B cell (primary cell): ENCODE data around the gene ACOX3. TPM values are rescaled to one million over a fixed set of nuclear protein-coding genes. Genes with fewer than 3 reads are reported as not detected.

Experiments used
- ATAC-seq: fragments of 200-7000 bp; cut with Tn5 transposase; one replicate; pipeline ENCODE4 v1.10.0; 2021; ENCODE audit warnings: low read depth, mild to moderate bottlenecking, moderate number of reproducible peaks, moderate library complexity
- CTCF ChIA-PET: fragments of 350-600 bp; sonication (Branson Sonifier 250); formaldehyde crosslinking; loops from one replicate; lab custom pipeline; 2021; ENCODE audit warnings: antibody characterized with exemption, inconsistent platforms; lab: Charles Lee
- POLR2A ChIA-PET: fragments of 350-600 bp; sonication (Branson Sonifier 250); formaldehyde crosslinking; loops from one replicate; lab custom pipeline; 2021; ENCODE audit warnings: antibody characterized with exemption; lab: Charles Lee
- DNase-seq: peaks from one replicate; pipeline ENCODE4 v3.0.0; 2013
- H2AFZ ChIP-seq: 2 replicates; pipeline ENCODE4 v1.6.1; 2012; ENCODE audit warnings: mild to moderate bottlenecking, low read depth, low read length; ENCODE audit not compliant: insufficient read depth, poor library complexity, severe bottlenecking
- H3K27ac ChIP-seq, 2 donors: 1 replicate in 1 of 2; 2 replicates in 1 of 2; pipeline ENCODE4 v1.5.1; 2012 to 2013; ENCODE audit warnings: low read length in 2 of 2, mild to moderate bottlenecking in 2 of 2, moderate library complexity in 1 of 2
- H3K27me3 ChIP-seq, 4 experiments: fragments of 200-600 bp in 1 of 4; sonication (generic) in 1 of 4; replicated peaks in 1 of 4; 1 replicate in 2 of 4; 2 replicates in 2 of 4; pipeline versions ENCODE4 v1.6.1 to v1.7.0; 2013 to 2016; ENCODE audit warnings: low read length in 3 of 4, mild to moderate bottlenecking in 2 of 4, mixed read lengths in 1 of 4, moderate library complexity in 1 of 4; ENCODE audit not compliant: insufficient read depth in 4 of 4, control insufficient read depth in 3 of 4; ENCODE audit errors: control extremely low read depth in 1 of 4
- H3K36me3 ChIP-seq, 2 experiments: replicated peaks in 1 of 2; 1 replicate in 1 of 2; 2 replicates in 1 of 2; pipeline versions ENCODE4 v1.6.1 to v1.7.1; 2013; ENCODE audit warnings: low read length in 1 of 2; ENCODE audit not compliant: insufficient read depth in 2 of 2, control insufficient read depth in 1 of 2; ENCODE audit errors: control extremely low read depth in 1 of 2, extremely low read depth in 1 of 2
- H3K4me1 ChIP-seq, 2 donors: fragments of 200-600 bp in 1 of 2; sonication (generic) in 1 of 2; 1 replicate in 1 of 2; 2 replicates in 1 of 2; pipeline versions ENCODE4 v1.5.1 to v1.6.1; 2013 to 2017; ENCODE audit warnings: low read length in 2 of 2; ENCODE audit not compliant: control insufficient read depth in 2 of 2, insufficient read depth in 2 of 2
- H3K4me2 ChIP-seq: replicated peaks from 2 replicates; pipeline ENCODE3; 2012; ENCODE audit warnings: mild to moderate bottlenecking, low read depth, low read length; ENCODE audit not compliant: poor library complexity, severe bottlenecking
- H3K4me3 ChIP-seq, 5 experiments: fragments of 200-600 bp in 1 of 5; sonication (generic) in 1 of 5; 1 replicate in 3 of 5; 2 replicates in 2 of 5; pipeline versions ENCODE4 v1.5.1 to v1.7.0; 2011 to 2016; ENCODE audit warnings: low read length in 4 of 5, mild to moderate bottlenecking in 4 of 5, low read depth in 2 of 5, control low read depth in 1 of 5, moderate library complexity in 1 of 5; ENCODE audit not compliant: insufficient read depth in 1 of 5; ENCODE audit errors: control extremely low read depth in 1 of 5, extremely low read depth in 1 of 5
- H3K79me2 ChIP-seq: fragments of 200-600 bp; sonication (generic); one replicate; pipeline ENCODE4 v1.6.0; 2016; ENCODE audit warnings: low read length; ENCODE audit not compliant: control insufficient read depth, insufficient read depth
- H3K9ac ChIP-seq: fragments of 200-600 bp; sonication (generic); 2 replicates; pipeline ENCODE4 v1.6.1; 2017; ENCODE audit warnings: mild to moderate bottlenecking, low read length, moderate library complexity
- H3K9me3 ChIP-seq, 3 donors: one replicate each; pipeline versions ENCODE4 v1.6.1 to v1.7.1; 2013; ENCODE audit warnings: low read length in 2 of 3; ENCODE audit not compliant: control insufficient read depth in 2 of 3, insufficient read depth in 1 of 3; ENCODE audit errors: control extremely low read depth in 1 of 3
- H4K20me1 ChIP-seq: 2 replicates; pipeline ENCODE4 v1.6.0; 2012; ENCODE audit warnings: mild to moderate bottlenecking, low read length; ENCODE audit not compliant: insufficient read depth, control insufficient read depth, poor library complexity, severe bottlenecking
- H3K27ac Mint-ChIP-seq: one replicate; pipeline ENCODE4 v1.8.0; 2021; ENCODE audit warnings: mixed read lengths
- H3K27me3 Mint-ChIP-seq: one replicate; pipeline ENCODE4 v1.8.0; 2021; ENCODE audit warnings: mixed read lengths
- H3K4me1 Mint-ChIP-seq: one replicate; pipeline ENCODE4 v1.8.0; 2021; ENCODE audit warnings: mixed read lengths
- H3K4me3 Mint-ChIP-seq: one replicate; pipeline ENCODE4 v1.8.0; 2021; ENCODE audit warnings: mixed read lengths
- H3K9me3 Mint-ChIP-seq: one replicate; pipeline ENCODE4 v1.8.0; 2022; ENCODE audit warnings: mixed read lengths; ENCODE audit not compliant: insufficient read depth
- EZH2 ChIP-seq: IDR thresholded peaks from 2 replicates; pipeline ENCODE4 v1.6.1; 2012; ENCODE audit warnings: borderline replicate concordance, low read depth, mild to moderate bottlenecking, moderate library complexity, low read length; ENCODE audit not compliant: insufficient read depth, poor library complexity, severe bottlenecking
- WGBS: methylation state at CpG from one replicate; pipeline ENCODE4 v1.1.5; 2013; ENCODE audit warnings: missing lambda C conversion rate; ENCODE audit not compliant: insufficient coverage; 5-methylcytosine and 5-hydroxymethylcytosine counted together
- intact Hi-C: fragments of 100-400 bp; cut with micrococcal nuclease; formaldehyde crosslinking; loops from one replicate; pipeline ENCODE4 v1.10.0; 2022
- polyA plus RNA-seq: library from polyadenylated mRNA; depleted of rRNA; stranded (reverse); fragments of >200 nt; gene quantifications from 2 replicates; pipeline ENCODE4 v1.2.3, GENCODE V29; 2012
- total RNA-seq, 2 donors: library from RNA; stranded (reverse); fragments of 120-200 nt in 1 of 2; gene quantifications; 1 replicate in 1 of 2; 2 replicates in 1 of 2; pipeline versions ENCODE4 v1.2.3 to v1.2.4, GENCODE V29; 2013 to 2022
- TF ChIP-seq, protein P1 (sequence below): fragments of 200-600 bp; IDR thresholded peaks from one replicate; pipeline ENCODE4 v1.8.0; 2022; ENCODE audit warnings: antibody characterized with exemption, mild to moderate bottlenecking

The ACOX3 gene
- total and polyA plus RNA-seq, 2 donors (not counting 1 experiment from before 2014, with no cell fraction given) = 4.6 to 23.1 TPM

DNA sequence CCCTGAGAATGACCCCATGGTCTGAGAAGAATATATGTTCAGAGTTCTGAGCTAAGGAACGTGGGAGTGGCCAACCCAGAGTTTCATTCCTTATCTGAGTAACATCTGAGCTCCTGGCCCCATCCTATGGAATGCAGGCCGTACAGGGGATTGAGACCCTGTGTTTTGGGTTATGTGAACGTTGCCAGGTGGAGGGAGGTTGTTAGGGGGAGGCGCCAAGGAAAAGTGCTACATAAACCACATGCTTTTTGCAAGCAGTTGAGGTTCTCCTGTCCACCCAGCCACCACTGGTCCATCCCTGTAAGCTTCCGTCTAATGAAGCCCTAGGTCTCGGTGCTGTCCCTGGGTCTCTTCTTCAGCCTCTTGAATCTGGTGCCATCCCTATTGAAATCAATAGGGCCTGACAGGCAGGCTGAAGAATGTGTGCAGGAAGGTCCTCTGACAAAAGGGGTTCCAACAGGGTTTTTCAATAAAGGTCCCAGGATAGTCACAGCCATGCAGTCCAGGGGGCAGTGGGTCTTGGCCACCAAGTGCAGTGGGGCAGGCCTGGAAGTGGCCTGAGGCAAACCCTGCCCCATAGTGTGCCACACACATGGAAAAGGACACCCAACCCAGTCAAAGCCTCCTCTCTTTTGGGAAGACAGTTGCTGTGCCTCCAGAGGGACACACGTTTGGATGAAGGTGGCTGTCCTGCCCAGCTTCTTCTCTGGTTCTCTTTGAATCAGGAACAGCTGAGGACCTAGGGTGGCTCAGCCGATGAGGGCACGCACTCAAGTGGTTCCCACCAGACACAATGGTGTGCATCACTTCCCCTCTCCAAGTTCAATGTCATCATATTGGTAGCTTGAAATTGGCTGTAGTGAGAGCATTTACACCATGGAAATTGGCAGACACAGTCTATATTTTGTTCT lies 117.5 kb downstream of the ACOX3 start:
- ChIA-PET CTCF (no interaction called here), POLR2A (no interaction called here)
- no peak overlapping the region for H3K9ac ChIP-seq
- Mint-ChIP-seq H3K27me3 (peaks cover 3% of the 10 kb centered on the region), H3K4me1 (no peaks in the 10 kb centered on the region), H3K27ac (no peak overlapping the region), H3K9me3 (no peaks in the 10 kb centered on the region), H3K4me3 (no peak overlapping the region)
- no peaks in the 10 kb centered on the region for H3K4me1 ChIP-seq
- no peaks in the 10 kb centered on the region for H4K20me1 ChIP-seq
- intact Hi-C loops = no loop called here
- no peak overlapping the region for H3K4me2 ChIP-seq
- 84% methylated on average over 4 of the region's 9 CpGs for WGBS
- TF ChIP-seq, protein P1, sequence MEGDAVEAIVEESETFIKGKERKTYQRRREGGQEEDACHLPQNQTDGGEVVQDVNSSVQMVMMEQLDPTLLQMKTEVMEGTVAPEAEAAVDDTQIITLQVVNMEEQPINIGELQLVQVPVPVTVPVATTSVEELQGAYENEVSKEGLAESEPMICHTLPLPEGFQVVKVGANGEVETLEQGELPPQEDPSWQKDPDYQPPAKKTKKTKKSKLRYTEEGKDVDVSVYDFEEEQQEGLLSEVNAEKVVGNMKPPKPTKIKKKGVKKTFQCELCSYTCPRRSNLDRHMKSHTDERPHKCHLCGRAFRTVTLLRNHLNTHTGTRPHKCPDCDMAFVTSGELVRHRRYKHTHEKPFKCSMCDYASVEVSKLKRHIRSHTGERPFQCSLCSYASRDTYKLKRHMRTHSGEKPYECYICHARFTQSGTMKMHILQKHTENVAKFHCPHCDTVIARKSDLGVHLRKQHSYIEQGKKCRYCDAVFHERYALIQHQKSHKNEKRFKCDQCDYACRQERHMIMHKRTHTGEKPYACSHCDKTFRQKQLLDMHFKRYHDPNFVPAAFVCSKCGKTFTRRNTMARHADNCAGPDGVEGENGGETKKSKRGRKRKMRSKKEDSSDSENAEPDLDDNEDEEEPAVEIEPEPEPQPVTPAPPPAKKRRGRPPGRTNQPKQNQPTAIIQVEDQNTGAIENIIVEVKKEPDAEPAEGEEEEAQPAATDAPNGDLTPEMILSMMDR = no peak
- no peak for TF ChIP-seq EZH2
- no peaks in the 10 kb centered on the region for H3K9me3 ChIP-seq
- no peak overlapping the region for H2AFZ ChIP-seq
- no peak overlapping the region for H3K27ac ChIP-seq
- no peak for ATAC-seq
- H3K36me3 ChIP-seq = no peaks in the 10 kb centered on the region
- no peaks in the 10 kb centered on the region for H3K79me2 ChIP-seq
- no peak overlapping the region for H3K4me3 ChIP-seq
- DNase-seq = no peak
- no peaks in the 10 kb centered on the region for H3K27me3 ChIP-seq

- ATAC-seq (no peak), DNase-seq (no peak)
- no peaks in the 10 kb centered on the region for H3K9me3 ChIP-seq
- no peak overlapping the region for H2AFZ ChIP-seq
- H3K27ac Mint-ChIP-seq = no peak overlapping the region
- H3K4me1 ChIP-seq = no peaks in the 10 kb centered on the region
- H3K4me2 ChIP-seq = no peak overlapping the region
- no peak overlapping the region for H3K9ac ChIP-seq
- H3K36me3 ChIP-seq = no peaks in the 10 kb centered on the region
- H3K79me2 ChIP-seq = no peaks in the 10 kb centered on the region
- H3K27ac ChIP-seq = no peak overlapping the region
- H3K4me3 ChIP-seq = no peak overlapping the region
- H3K4me1 Mint-ChIP-seq = no peaks in the 10 kb centered on the region
- intact Hi-C loops = no loop called here
- 67% methylated on average over 3 of the region's 5 CpGs for WGBS
- TF ChIP-seq EZH2 = no peak
- TF ChIP-seq, protein P1 = no peak
- no peaks in the 10 kb centered on the region for H3K9me3 Mint-ChIP-seq
- peaks cover 5% of the 10 kb centered on the region for H3K27me3 Mint-ChIP-seq
- H3K4me3 Mint-ChIP-seq = no peak overlapping the region
- POLR2A ChIA-PET = no interaction called here
- no peaks in the 10 kb centered on the region for H3K27me3 ChIP-seq
- no peaks in the 10 kb centered on the region for H4K20me1 ChIP-seq
- CTCF ChIA-PET = no interaction called here
These were observed 118.8 kb downstream of the ACOX3 start for GRCh38 chr4:8321771-8322170.
